Duodenal mucosa (tissue), 2 donors: ENCODE measurements around the gene GABPB1.

Experiments
- H3K27ac ChIP-seq: one replicate; pipeline ENCODE4 v1.7.0; 2013; ENCODE audit warnings: low read depth, low read length
- H3K27me3 ChIP-seq, 2 donors: one replicate each; pipeline ENCODE4 v1.7.0; 2013; ENCODE audit warnings: low read length in 2 of 2, control low read depth in 1 of 2; ENCODE audit not compliant: insufficient read depth in 2 of 2, control insufficient read depth in 1 of 2
- H3K36me3 ChIP-seq, 2 donors: one replicate each; pipeline ENCODE4 v1.7.0; 2013; ENCODE audit warnings: low read length in 2 of 2, control low read depth in 1 of 2; ENCODE audit not compliant: insufficient read depth in 2 of 2, control insufficient read depth in 1 of 2
- H3K4me1 ChIP-seq, 2 donors: one replicate each; pipeline ENCODE4 v1.7.0; 2013; ENCODE audit warnings: low read length in 2 of 2, control low read depth in 1 of 2; ENCODE audit not compliant: insufficient read depth in 2 of 2, control insufficient read depth in 1 of 2
- H3K4me3 ChIP-seq, 2 donors: one replicate each; pipeline ENCODE4 v1.7.0; 2013; ENCODE audit warnings: low read length in 2 of 2, low read depth in 1 of 2
- H3K9ac ChIP-seq, 2 donors: one replicate each; pipeline ENCODE4 v1.7.0; 2013; ENCODE audit warnings: low read length in 2 of 2, low read depth in 1 of 2
- H3K9me3 ChIP-seq, 2 donors: one replicate each; pipeline ENCODE4 v1.7.0; 2013; ENCODE audit warnings: low read length in 2 of 2, control low read depth in 1 of 2; ENCODE audit not compliant: control insufficient read depth in 1 of 2

GABPB1 gene

GRCh38 chr15:50259276-50259675 lies 95.7 kb downstream of the GABPB1 start:
- H3K27ac ChIP-seq = no peak overlapping the region
- H3K9me3 ChIP-seq = no peaks in the 10 kb centered on the region
- peaks cover 0 to 4% of the 10 kb centered on the region in 2 donors for H3K4me1 ChIP-seq
- H3K4me3 ChIP-seq = no peak overlapping the region
- no peaks in the 10 kb centered on the region for H3K27me3 ChIP-seq
- H3K36me3 ChIP-seq = no peaks in the 10 kb centered on the region
- no peak overlapping the region for H3K9ac ChIP-seq

- H3K9ac ChIP-seq = no peak overlapping the region
- H3K27ac ChIP-seq = no peak overlapping the region
- H3K4me3 ChIP-seq = no peak overlapping the region
- H3K4me1 ChIP-seq = peaks cover 0 to 4% of the 10 kb centered on the region in 2 donors
- H3K9me3 ChIP-seq = no peaks in the 10 kb centered on the region
- no peaks in the 10 kb centered on the region for H3K36me3 ChIP-seq
- no peaks in the 10 kb centered on the region for H3K27me3 ChIP-seq
Measured at GRCh38 chr15:50257924-50258323, 97.1 kb downstream of the GABPB1 start.

GRCh38 chr15:50257332-50257731 lies 97.7 kb downstream of the GABPB1 start:
- Histone ChIP-seq H3K9me3 (no peaks in the 10 kb centered on the region), H3K4me1 (peaks cover 0 to 2% of the 10 kb centered on the region in 2 donors), H3K27me3 (no peaks in the 10 kb centered on the region), H3K36me3 (no peaks in the 10 kb centered on the region), H3K9ac (no peak overlapping the region), H3K27ac (no peak overlapping the region), H3K4me3 (no peak overlapping the region)

GRCh38 chr15:50256188-50257041 lies 98.6 kb downstream of the GABPB1 start:
- H3K27ac ChIP-seq = no peak overlapping the region
- H3K9ac ChIP-seq = no peak overlapping the region
- H3K36me3 ChIP-seq = no peaks in the 10 kb centered on the region
- no peaks in the 10 kb centered on the region for H3K27me3 ChIP-seq
- H3K9me3 ChIP-seq = no peaks in the 10 kb centered on the region
- H3K4me3 ChIP-seq = no peak overlapping the region
- no peaks in the 10 kb centered on the region for H3K4me1 ChIP-seq

GRCh38 chr15:50252556-50252955 lies 102.4 kb downstream of the GABPB1 start:
- no peak overlapping the region for H3K27ac ChIP-seq
- H3K9ac ChIP-seq = no peak overlapping the region
- no peaks in the 10 kb centered on the region for H3K9me3 ChIP-seq
- H3K27me3 ChIP-seq = no peaks in the 10 kb centered on the region
- no peak overlapping the region for H3K4me3 ChIP-seq
- H3K4me1 ChIP-seq = peaks cover 6 to 9% of the 10 kb centered on the region in 2 donors
- H3K36me3 ChIP-seq = no peaks in the 10 kb centered on the region

GRCh38 chr15:50251638-50252182 lies 103.3 kb downstream of the GABPB1 start:
- Histone ChIP-seq H3K9me3 (no peaks in the 10 kb centered on the region), H3K27ac (no peak overlapping the region), H3K36me3 (no peaks in the 10 kb centered on the region), H3K27me3 (no peaks in the 10 kb centered on the region), H3K4me3 (no peak overlapping the region), H3K9ac (no peak overlapping the region), H3K4me1 (peaks cover 9 to 11% of the 10 kb centered on the region in 2 donors)

GRCh38 chr15:50250760-50251394 lies 104.1 kb downstream of the GABPB1 start:
- Histone ChIP-seq H3K27ac (no peak overlapping the region), H3K9me3 (no peaks in the 10 kb centered on the region), H3K4me1 (peaks cover 9 to 11% of the 10 kb centered on the region in 2 donors), H3K9ac (no peak overlapping the region), H3K4me3 (no peak overlapping the region), H3K36me3 (no peaks in the 10 kb centered on the region), H3K27me3 (no peaks in the 10 kb centered on the region)

- no peak overlapping the region for H3K9ac ChIP-seq
- no peaks in the 10 kb centered on the region for H3K27me3 ChIP-seq
- H3K9me3 ChIP-seq = no peaks in the 10 kb centered on the region
- no peak overlapping the region for H3K27ac ChIP-seq
- peaks cover 9 to 11% of the 10 kb centered on the region in 2 donors for H3K4me1 ChIP-seq
- H3K4me3 ChIP-seq = no peak overlapping the region
- H3K36me3 ChIP-seq = no peaks in the 10 kb centered on the region
Measured at GRCh38 chr15:50249704-50250103, 105.3 kb downstream of the GABPB1 start.

GRCh38 chr15:50248994-50249582 lies 105.9 kb downstream of the GABPB1 start:
- no peaks in the 10 kb centered on the region for H3K36me3 ChIP-seq
- peaks cover 9 to 11% of the 10 kb centered on the region in 2 donors for H3K4me1 ChIP-seq
- H3K27ac ChIP-seq = no peak overlapping the region
- H3K4me3 ChIP-seq = no peak overlapping the region
- H3K27me3 ChIP-seq = no peaks in the 10 kb centered on the region
- H3K9me3 ChIP-seq = no peaks in the 10 kb centered on the region
- no peak overlapping the region for H3K9ac ChIP-seq
